Measurements from ENCODE around the gene NCOA5.

DNA sequence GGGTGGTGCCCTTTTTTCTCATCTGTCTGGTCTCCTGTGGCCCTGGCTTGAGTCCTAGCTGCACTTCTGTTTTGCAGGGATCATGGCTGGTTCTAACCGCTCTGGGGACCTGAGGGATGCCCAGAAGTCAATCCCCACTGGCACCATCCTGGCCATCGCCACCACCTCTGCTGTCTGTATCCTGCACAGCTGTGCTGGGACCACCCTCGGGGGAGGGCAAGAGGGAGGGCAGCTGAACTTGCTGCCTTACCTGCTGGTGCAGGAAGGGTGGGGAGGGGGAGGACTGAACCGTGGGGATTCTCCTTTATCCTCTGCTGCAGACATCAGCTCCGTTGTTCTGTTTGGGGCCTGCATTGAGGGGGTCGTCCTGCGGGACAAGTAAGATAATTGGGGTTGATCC is 46.2 kb downstream of the NCOA5 start:
- TF ChIP-seq, protein P1, sequence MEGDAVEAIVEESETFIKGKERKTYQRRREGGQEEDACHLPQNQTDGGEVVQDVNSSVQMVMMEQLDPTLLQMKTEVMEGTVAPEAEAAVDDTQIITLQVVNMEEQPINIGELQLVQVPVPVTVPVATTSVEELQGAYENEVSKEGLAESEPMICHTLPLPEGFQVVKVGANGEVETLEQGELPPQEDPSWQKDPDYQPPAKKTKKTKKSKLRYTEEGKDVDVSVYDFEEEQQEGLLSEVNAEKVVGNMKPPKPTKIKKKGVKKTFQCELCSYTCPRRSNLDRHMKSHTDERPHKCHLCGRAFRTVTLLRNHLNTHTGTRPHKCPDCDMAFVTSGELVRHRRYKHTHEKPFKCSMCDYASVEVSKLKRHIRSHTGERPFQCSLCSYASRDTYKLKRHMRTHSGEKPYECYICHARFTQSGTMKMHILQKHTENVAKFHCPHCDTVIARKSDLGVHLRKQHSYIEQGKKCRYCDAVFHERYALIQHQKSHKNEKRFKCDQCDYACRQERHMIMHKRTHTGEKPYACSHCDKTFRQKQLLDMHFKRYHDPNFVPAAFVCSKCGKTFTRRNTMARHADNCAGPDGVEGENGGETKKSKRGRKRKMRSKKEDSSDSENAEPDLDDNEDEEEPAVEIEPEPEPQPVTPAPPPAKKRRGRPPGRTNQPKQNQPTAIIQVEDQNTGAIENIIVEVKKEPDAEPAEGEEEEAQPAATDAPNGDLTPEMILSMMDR (IDR thresholded peaks at IDR 0.05) = no peak
- TF ChIP-seq ZFX (IDR thresholded peaks at IDR 0.05; ENCODE audit: borderline replicate concordance) = no peak
